ENCODE measurements around the gene TM4SF1.

Gene TM4SF1

DNA sequence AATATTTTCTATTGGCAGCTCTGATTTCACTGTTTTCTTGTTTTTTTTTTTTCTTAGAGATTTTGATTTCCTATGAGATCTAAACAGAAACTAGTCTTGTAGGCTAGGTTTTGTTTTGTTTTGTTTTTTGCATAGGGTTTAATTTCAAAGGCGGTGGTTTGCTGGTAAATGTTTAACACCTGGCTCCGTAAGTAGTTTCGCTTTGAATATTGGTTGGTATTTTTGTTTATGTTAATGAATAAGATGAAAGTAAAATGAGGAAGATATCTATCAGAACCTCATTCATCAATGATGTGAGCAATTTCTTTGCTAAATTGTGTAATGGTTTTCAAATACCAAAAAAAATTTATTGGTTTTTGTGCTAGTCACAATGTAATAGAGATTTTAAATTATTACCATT, 39.7 kb upstream of the TM4SF1 start:
- Histone ChIP-seq H3K9ac (ENCODE audit: low read length) (no peak overlapping the region), H3K9me3 (replicated peaks; ENCODE audit: insufficient read depth, low read length) (no peaks in the 10 kb centered on the region), H3K27me3 (replicated peaks; ENCODE audit: insufficient read depth, low read length) (no peaks in the 10 kb centered on the region), H3K4me3 (ENCODE audit: low read length) (no peak overlapping the region), H3K4me2 (ENCODE audit: low read depth, low read length) (peak overlapping the region; percentile 18; the same call in 1 of the 2 replicates), H3F3A (ENCODE audit: insufficient read depth, low read length) (no peaks in the 10 kb centered on the region), H3K27ac (ENCODE audit: low read length) (no peak overlapping the region), H4K20me1 (ENCODE audit: insufficient read depth, low read length) (no peaks in the 10 kb centered on the region), H3K4me1 (ENCODE audit: low read length) (no peaks in the 10 kb centered on the region), H3K79me2 (ENCODE audit: low read length) (no peaks in the 10 kb centered on the region), H3K36me3 (replicated peaks; ENCODE audit: insufficient read depth, low read length) (no peaks in the 10 kb centered on the region), H3K9me2 (replicated peaks; ENCODE audit: insufficient read depth, low read length) (no peaks in the 10 kb centered on the region), H2AFZ (ENCODE audit: low read length) (no peak overlapping the region)
- peak; percentile 45 for DNase-seq
- TF ChIP-seq, protein P1, sequence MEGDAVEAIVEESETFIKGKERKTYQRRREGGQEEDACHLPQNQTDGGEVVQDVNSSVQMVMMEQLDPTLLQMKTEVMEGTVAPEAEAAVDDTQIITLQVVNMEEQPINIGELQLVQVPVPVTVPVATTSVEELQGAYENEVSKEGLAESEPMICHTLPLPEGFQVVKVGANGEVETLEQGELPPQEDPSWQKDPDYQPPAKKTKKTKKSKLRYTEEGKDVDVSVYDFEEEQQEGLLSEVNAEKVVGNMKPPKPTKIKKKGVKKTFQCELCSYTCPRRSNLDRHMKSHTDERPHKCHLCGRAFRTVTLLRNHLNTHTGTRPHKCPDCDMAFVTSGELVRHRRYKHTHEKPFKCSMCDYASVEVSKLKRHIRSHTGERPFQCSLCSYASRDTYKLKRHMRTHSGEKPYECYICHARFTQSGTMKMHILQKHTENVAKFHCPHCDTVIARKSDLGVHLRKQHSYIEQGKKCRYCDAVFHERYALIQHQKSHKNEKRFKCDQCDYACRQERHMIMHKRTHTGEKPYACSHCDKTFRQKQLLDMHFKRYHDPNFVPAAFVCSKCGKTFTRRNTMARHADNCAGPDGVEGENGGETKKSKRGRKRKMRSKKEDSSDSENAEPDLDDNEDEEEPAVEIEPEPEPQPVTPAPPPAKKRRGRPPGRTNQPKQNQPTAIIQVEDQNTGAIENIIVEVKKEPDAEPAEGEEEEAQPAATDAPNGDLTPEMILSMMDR (IDR thresholded peaks at IDR 0.05; ENCODE audit: low read length) = no peak
- TF ChIP-seq EZH2 (optimal IDR thresholded peaks at IDR 0.05; ENCODE audit: low read depth, low read length) (no peak), EZH2phosphoT487 (IDR thresholded peaks at IDR 0.05; ENCODE audit: low read length) (no peak)

DNA sequence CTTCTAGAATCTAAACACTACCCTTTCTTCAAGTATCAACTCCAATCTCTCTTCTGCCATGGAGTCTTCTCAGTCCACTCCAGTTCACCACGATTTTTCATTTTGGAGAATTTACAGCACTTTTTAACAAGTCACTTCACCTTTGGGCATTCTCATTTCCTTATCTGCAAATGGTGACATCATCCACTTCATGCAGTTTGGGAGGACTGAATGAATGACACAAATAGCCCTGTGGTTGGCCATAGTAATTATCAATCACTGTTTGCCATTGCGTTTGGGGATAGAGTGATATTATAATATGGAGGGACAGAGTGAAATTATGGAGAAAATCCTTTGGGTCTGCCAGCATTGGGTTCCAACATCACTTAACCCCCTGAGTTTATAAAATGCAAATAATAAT, 38.0 kb upstream of the TM4SF1 start:
- Histone ChIP-seq H3K9me3 (replicated peaks; ENCODE audit: insufficient read depth, low read length) (no peaks in the 10 kb centered on the region), H2AFZ (ENCODE audit: low read length) (no peak overlapping the region), H3K4me2 (ENCODE audit: low read depth, low read length) (no peak overlapping the region), H3F3A (ENCODE audit: insufficient read depth, low read length) (no peaks in the 10 kb centered on the region), H3K36me3 (replicated peaks; ENCODE audit: insufficient read depth, low read length) (no peaks in the 10 kb centered on the region), H3K4me1 (ENCODE audit: low read length) (no peaks in the 10 kb centered on the region), H3K4me3 (ENCODE audit: low read length) (no peak overlapping the region), H3K79me2 (ENCODE audit: low read length) (no peaks in the 10 kb centered on the region), H3K9me2 (replicated peaks; ENCODE audit: insufficient read depth, low read length) (no peaks in the 10 kb centered on the region), H3K27ac (ENCODE audit: low read length) (no peak overlapping the region), H4K20me1 (ENCODE audit: insufficient read depth, low read length) (no peaks in the 10 kb centered on the region), H3K27me3 (replicated peaks; ENCODE audit: insufficient read depth, low read length) (no peaks in the 10 kb centered on the region), H3K9ac (ENCODE audit: low read length) (no peak overlapping the region)
- no peak for TF ChIP-seq EZH2 (optimal IDR thresholded peaks at IDR 0.05; ENCODE audit: low read depth, low read length)
- TF ChIP-seq EZH2phosphoT487 (IDR thresholded peaks at IDR 0.05; ENCODE audit: low read length) = no peak
- TF ChIP-seq, protein P1 (IDR thresholded peaks at IDR 0.05; ENCODE audit: low read length) = no peak
- DNase-seq = no peak

DNA sequence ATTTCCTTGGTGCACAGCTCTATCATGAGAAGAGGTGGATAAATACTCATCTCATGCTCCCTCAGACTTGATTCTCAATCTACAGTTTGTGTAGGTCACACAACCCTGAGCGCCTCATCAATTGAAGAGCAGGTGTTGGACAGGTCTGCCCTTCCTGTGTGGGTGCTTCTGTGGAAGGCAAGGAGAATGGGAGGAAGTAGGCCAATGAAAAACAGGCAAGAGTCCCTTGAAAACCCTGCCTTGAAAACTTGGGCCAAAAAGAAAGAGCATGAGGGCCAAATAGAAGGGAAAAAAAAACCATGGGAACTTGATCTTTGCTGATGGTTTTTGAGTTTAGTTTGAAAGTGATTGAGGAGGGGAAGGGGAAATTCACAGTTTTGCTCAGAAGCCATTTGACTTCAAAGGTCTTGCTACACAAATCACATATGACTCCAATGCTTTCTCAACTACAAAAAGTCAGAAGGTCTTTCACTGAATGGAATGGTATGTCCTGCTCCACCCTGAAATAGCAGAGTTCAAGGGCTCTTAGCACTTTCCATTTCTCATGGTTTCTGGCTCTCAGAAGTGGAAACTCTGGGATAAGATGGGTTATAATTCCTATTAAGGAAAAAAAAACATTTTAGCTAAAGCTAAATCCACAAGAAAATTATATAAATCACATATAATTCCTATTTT, 37.2 kb upstream of the TM4SF1 start:
- H3K9ac ChIP-seq (ENCODE audit: low read length) = no peak overlapping the region
- H3K4me2 ChIP-seq (ENCODE audit: low read depth, low read length) = no peak overlapping the region
- H3K9me2 ChIP-seq (replicated peaks; ENCODE audit: insufficient read depth, low read length) = no peaks in the 10 kb centered on the region
- no peaks in the 10 kb centered on the region for H3K4me1 ChIP-seq (ENCODE audit: low read length)
- H3K9me3 ChIP-seq (replicated peaks; ENCODE audit: insufficient read depth, low read length) = no peaks in the 10 kb centered on the region
- no peak overlapping the region for H2AFZ ChIP-seq (ENCODE audit: low read length)
- no peak overlapping the region for H3K27ac ChIP-seq (ENCODE audit: low read length)
- no peaks in the 10 kb centered on the region for H3K27me3 ChIP-seq (replicated peaks; ENCODE audit: insufficient read depth, low read length)
- H4K20me1 ChIP-seq (ENCODE audit: insufficient read depth, low read length) = no peaks in the 10 kb centered on the region
- H3F3A ChIP-seq (ENCODE audit: insufficient read depth, low read length) = no peaks in the 10 kb centered on the region
- no peaks in the 10 kb centered on the region for H3K36me3 ChIP-seq (replicated peaks; ENCODE audit: insufficient read depth, low read length)
- TF ChIP-seq, protein P1 (IDR thresholded peaks at IDR 0.05; ENCODE audit: low read length) = no peak
- TF ChIP-seq EZH2 (optimal IDR thresholded peaks at IDR 0.05; ENCODE audit: low read depth, low read length) (no peak), EZH2phosphoT487 (IDR thresholded peaks at IDR 0.05; ENCODE audit: low read length) (no peak)
- DNase-seq = no peak
- no peak overlapping the region for H3K4me3 ChIP-seq (ENCODE audit: low read length)
- no peaks in the 10 kb centered on the region for H3K79me2 ChIP-seq (ENCODE audit: low read length)

All from MM.1S (cell line).